ENCODE measurements around the gene CEP44.

CEP44 gene

DNA sequence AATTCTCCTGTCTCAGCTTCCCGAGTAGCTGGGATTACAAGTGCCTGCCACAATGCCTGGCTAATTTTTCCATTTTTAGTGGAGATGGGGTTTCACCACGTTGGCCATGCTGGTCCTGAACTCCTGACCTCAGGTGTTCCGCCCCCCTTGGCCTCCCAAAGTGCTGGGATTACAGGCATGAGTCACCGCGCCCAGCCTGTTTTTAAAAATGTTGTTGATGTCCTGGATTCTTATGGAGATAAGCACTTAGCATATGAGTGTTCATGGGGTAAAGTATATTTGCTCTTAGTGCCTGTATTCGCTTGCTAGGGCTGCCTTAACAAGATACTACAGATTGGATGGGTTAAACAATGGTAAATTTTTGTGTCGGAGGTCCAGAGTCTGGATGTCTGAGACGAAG, 91.7 kb downstream of the CEP44 start:
- TF ChIP-seq CEBPB (IDR thresholded peaks at IDR 0.05): no peak
- TF ChIP-seq YY1 (IDR thresholded peaks at IDR 0.05; ENCODE audit: low read depth): no peak
- TF ChIP-seq, protein P1, sequence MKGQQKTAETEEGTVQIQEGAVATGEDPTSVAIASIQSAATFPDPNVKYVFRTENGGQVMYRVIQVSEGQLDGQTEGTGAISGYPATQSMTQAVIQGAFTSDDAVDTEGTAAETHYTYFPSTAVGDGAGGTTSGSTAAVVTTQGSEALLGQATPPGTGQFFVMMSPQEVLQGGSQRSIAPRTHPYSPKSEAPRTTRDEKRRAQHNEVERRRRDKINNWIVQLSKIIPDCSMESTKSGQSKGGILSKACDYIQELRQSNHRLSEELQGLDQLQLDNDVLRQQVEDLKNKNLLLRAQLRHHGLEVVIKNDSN (IDR thresholded peaks at IDR 0.05): no peak
- TF ChIP-seq TCF12 (IDR thresholded peaks at IDR 0.05; ENCODE audit: low read depth): no peak

- TF ChIP-seq EGR1 (IDR thresholded peaks at IDR 0.05) (no peak), EP300 (IDR thresholded peaks at IDR 0.05; ENCODE audit: borderline replicate concordance) (no peak), TEAD4 (IDR thresholded peaks at IDR 0.05) (no peak), MAX (IDR thresholded peaks at IDR 0.05) (no peak), TAF1 (IDR thresholded peaks at IDR 0.05; ENCODE audit: low read depth) (no peak), FOXM1 (IDR thresholded peaks at IDR 0.05; ENCODE audit: borderline replicate concordance, low read depth) (no peak), TCF12 (IDR thresholded peaks at IDR 0.05; ENCODE audit: low read depth) (no peak), CREB1 (IDR thresholded peaks at IDR 0.05; ENCODE audit: low read depth) (no peak), CEBPB (IDR thresholded peaks at IDR 0.05) (no peak), NFIC (IDR thresholded peaks at IDR 0.05) (no peak), YY1 (IDR thresholded peaks at IDR 0.05; ENCODE audit: low read depth) (no peak), RAD21 (IDR thresholded peaks at IDR 0.05; ENCODE audit: low read depth) (no peak), ZBTB7A (IDR thresholded peaks at IDR 0.05; ENCODE audit: low read depth) (no peak)
- TF ChIP-seq, protein P2, sequence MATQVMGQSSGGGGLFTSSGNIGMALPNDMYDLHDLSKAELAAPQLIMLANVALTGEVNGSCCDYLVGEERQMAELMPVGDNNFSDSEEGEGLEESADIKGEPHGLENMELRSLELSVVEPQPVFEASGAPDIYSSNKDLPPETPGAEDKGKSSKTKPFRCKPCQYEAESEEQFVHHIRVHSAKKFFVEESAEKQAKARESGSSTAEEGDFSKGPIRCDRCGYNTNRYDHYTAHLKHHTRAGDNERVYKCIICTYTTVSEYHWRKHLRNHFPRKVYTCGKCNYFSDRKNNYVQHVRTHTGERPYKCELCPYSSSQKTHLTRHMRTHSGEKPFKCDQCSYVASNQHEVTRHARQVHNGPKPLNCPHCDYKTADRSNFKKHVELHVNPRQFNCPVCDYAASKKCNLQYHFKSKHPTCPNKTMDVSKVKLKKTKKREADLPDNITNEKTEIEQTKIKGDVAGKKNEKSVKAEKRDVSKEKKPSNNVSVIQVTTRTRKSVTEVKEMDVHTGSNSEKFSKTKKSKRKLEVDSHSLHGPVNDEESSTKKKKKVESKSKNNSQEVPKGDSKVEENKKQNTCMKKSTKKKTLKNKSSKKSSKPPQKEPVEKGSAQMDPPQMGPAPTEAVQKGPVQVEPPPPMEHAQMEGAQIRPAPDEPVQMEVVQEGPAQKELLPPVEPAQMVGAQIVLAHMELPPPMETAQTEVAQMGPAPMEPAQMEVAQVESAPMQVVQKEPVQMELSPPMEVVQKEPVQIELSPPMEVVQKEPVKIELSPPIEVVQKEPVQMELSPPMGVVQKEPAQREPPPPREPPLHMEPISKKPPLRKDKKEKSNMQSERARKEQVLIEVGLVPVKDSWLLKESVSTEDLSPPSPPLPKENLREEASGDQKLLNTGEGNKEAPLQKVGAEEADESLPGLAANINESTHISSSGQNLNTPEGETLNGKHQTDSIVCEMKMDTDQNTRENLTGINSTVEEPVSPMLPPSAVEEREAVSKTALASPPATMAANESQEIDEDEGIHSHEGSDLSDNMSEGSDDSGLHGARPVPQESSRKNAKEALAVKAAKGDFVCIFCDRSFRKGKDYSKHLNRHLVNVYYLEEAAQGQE (IDR thresholded peaks at IDR 0.05; ENCODE audit: low read depth): no peak
- TF ChIP-seq, protein P1 (IDR thresholded peaks at IDR 0.05): no peak
Measured at GRCh38 chr4:174377613-174378012, 93.9 kb downstream of the CEP44 start.

DNA sequence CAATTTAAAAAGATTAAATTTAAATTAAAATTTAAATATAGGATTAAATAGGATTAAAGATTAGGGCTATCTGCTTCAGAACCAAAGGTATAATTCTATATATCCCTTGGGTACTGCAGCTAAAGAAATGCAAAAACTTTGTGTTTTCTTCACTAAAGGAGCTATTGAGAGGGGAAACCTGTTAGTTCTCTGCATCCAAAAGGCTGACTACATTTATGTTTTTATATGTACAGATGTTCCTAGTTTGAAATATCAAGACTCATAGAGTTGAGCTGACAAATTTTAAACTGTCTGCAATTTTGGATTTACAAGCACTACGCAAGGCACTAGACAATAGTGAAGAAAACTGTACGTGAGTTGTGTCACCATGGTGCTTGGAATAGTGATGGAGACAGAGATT, 95.2 kb downstream of the CEP44 start:
- no peak for TF ChIP-seq MAX (IDR thresholded peaks at IDR 0.05)
- TF ChIP-seq, protein P2 (IDR thresholded peaks at IDR 0.05; ENCODE audit: low read depth): no peak
- no peak for TF ChIP-seq EP300 (IDR thresholded peaks at IDR 0.05; ENCODE audit: borderline replicate concordance)
- TF ChIP-seq CREB1 (IDR thresholded peaks at IDR 0.05; ENCODE audit: low read depth): no peak
- TF ChIP-seq CEBPB (IDR thresholded peaks at IDR 0.05): no peak
- no peak for TF ChIP-seq ZBTB7A (IDR thresholded peaks at IDR 0.05; ENCODE audit: low read depth)
- no peak for TF ChIP-seq TAF1 (IDR thresholded peaks at IDR 0.05; ENCODE audit: low read depth)
- TF ChIP-seq EGR1 (IDR thresholded peaks at IDR 0.05): no peak

- TF ChIP-seq, protein P2 (IDR thresholded peaks at IDR 0.05; ENCODE audit: low read depth): no peak
- TF ChIP-seq YY1 (IDR thresholded peaks at IDR 0.05; ENCODE audit: low read depth): no peak
- TF ChIP-seq CREB1 (IDR thresholded peaks at IDR 0.05; ENCODE audit: low read depth): no peak
- TF ChIP-seq TEAD4 (IDR thresholded peaks at IDR 0.05): no peak
- TF ChIP-seq CEBPB (IDR thresholded peaks at IDR 0.05): no peak
Measured at GRCh38 chr4:174380699-174381439, 97.2 kb downstream of the CEP44 start.

GRCh38 chr4:174381440-174381800, 97.7 kb downstream of the CEP44 start:
- no peak for TF ChIP-seq CREB1 (IDR thresholded peaks at IDR 0.05; ENCODE audit: low read depth)
- TF ChIP-seq MAX (IDR thresholded peaks at IDR 0.05): no peak
- no peak for TF ChIP-seq TAF1 (IDR thresholded peaks at IDR 0.05; ENCODE audit: low read depth)
- no peak for TF ChIP-seq YY1 (IDR thresholded peaks at IDR 0.05; ENCODE audit: low read depth)
- no peak for TF ChIP-seq TCF12 (IDR thresholded peaks at IDR 0.05; ENCODE audit: low read depth)
- no peak for TF ChIP-seq ZBTB7A (IDR thresholded peaks at IDR 0.05; ENCODE audit: low read depth)
- no peak for TF ChIP-seq RAD21 (IDR thresholded peaks at IDR 0.05; ENCODE audit: low read depth)

Measured in Ishikawa (cell line).